ENCODE data around the gene APBB1.

DNA sequence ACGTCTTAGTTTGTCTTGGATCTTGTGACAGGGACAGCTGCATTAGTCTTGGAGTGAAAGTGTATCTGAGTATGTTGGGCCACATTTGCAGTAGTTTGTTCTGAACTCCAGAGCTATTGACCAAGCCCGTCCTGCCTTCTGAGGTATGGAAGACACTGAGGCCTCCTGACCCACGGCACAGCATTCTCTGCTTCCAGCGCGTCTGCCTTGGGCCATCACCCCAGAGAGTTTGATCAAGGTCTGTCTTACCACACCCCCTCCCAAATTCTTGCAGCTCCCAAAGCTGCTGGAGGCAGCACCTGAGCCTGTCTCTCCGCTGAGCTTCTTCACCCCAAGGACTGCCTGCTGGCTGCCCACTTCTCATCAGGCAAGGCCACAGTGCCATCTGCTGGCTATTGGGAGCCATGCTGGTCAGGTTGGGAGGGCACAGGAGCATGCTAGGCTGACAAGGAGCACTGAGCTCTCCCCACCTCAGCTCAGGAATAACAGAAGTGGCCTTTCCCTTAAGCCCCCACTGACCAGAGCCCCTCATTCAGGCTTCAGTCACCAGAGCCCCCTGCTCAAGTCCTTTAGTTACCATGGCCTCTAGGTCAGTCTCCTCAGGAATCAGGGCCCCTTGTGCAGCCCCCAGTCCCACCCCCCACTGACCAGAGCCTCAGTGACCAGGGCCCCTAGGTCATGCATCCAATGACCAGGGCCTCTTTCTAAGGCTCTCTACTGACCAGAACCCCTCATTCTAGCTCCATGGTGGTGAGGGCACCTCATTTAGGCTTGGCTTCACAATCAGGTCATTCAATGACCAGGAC, 55.8 kb downstream of the APBB1 start:
- TF ChIP-seq, protein P1, sequence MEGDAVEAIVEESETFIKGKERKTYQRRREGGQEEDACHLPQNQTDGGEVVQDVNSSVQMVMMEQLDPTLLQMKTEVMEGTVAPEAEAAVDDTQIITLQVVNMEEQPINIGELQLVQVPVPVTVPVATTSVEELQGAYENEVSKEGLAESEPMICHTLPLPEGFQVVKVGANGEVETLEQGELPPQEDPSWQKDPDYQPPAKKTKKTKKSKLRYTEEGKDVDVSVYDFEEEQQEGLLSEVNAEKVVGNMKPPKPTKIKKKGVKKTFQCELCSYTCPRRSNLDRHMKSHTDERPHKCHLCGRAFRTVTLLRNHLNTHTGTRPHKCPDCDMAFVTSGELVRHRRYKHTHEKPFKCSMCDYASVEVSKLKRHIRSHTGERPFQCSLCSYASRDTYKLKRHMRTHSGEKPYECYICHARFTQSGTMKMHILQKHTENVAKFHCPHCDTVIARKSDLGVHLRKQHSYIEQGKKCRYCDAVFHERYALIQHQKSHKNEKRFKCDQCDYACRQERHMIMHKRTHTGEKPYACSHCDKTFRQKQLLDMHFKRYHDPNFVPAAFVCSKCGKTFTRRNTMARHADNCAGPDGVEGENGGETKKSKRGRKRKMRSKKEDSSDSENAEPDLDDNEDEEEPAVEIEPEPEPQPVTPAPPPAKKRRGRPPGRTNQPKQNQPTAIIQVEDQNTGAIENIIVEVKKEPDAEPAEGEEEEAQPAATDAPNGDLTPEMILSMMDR (conservative IDR thresholded peaks at IDR 0.05; ENCODE audit: low read depth, low read length), result peak; percentile 96
- TF ChIP-seq, protein P2, sequence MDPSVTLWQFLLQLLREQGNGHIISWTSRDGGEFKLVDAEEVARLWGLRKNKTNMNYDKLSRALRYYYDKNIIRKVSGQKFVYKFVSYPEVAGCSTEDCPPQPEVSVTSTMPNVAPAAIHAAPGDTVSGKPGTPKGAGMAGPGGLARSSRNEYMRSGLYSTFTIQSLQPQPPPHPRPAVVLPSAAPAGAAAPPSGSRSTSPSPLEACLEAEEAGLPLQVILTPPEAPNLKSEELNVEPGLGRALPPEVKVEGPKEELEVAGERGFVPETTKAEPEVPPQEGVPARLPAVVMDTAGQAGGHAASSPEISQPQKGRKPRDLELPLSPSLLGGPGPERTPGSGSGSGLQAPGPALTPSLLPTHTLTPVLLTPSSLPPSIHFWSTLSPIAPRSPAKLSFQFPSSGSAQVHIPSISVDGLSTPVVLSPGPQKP (IDR thresholded peaks at IDR 0.05; ENCODE audit: borderline replicate concordance, low read depth, low read length), result no peak
- no peak for TF ChIP-seq CHD1 (IDR thresholded peaks at IDR 0.05; ENCODE audit: low read depth, low read length)
- no peak for TF ChIP-seq POLR2A (IDR thresholded peaks at IDR 0.05; ENCODE audit: low read depth, low read length)
- TF ChIP-seq RAD21 (IDR thresholded peaks at IDR 0.05; ENCODE audit: low read length), result peak; percentile 93
- TF ChIP-seq SMC3 (IDR thresholded peaks at IDR 0.05; ENCODE audit: low read depth, low read length), result peak; percentile 80
- TF ChIP-seq, protein P3, sequence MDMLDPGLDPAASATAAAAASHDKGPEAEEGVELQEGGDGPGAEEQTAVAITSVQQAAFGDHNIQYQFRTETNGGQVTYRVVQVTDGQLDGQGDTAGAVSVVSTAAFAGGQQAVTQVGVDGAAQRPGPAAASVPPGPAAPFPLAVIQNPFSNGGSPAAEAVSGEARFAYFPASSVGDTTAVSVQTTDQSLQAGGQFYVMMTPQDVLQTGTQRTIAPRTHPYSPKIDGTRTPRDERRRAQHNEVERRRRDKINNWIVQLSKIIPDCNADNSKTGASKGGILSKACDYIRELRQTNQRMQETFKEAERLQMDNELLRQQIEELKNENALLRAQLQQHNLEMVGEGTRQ (IDR thresholded peaks at IDR 0.05; ENCODE audit: low read depth, low read length), result no peak
